ENCODE data around the gene SORT1.

Gene SORT1

DNA sequence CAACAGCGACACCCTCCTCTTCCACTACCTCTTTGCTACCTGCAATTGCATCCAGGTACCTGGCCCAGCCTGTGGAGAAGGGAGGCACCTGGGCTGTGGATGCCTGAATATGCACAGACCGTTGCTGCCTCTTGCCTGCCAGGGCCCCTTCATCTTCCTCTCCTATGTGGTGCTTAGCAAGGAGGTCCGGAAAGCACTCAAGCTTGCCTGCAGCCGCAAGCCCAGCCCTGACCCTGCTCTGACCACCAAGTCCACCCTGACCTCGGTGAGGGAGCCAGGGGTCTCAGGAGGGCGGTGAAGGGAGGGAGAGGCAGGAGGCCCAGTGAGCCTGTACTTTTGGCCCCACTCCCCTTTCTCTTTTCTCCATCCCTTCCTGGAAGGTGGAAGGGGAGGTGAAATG is 126.3 kb downstream of the SORT1 start:
- DNase-seq = no peak

DNA sequence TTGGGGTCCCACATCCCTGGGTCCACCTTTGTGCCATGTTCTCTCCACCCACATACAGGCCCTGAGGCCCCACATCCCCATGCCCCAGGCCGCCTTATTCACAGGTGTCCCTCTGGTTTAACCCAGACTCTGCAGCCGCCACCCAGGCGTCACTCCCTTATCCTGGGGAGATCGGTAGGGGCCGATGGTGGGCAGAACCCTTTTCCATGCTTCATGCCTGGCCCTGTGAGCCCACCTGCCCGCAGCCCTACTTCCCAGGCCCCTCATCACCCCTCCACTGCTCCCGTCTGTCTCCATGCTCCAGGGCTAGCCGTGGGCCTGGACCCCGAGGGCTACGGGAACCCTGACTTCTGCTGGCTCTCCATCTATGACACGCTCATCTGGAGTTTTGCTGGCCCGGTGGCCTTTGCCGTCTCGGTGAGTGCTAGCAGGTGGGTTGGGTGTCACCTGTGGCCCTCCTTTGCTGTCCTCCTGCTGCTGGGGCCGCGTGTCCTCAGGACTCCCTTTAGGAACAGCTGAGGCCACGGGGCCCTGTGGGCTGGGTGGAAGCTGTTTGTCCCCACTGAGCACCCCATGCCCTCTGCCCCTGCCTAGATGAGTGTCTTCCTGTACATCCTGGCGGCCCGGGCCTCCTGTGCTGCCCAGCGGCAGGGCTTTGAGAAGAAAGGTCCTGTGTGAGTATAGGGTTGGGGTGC is 126.9 kb downstream of the SORT1 start:
- no peak for DNase-seq

DNA sequence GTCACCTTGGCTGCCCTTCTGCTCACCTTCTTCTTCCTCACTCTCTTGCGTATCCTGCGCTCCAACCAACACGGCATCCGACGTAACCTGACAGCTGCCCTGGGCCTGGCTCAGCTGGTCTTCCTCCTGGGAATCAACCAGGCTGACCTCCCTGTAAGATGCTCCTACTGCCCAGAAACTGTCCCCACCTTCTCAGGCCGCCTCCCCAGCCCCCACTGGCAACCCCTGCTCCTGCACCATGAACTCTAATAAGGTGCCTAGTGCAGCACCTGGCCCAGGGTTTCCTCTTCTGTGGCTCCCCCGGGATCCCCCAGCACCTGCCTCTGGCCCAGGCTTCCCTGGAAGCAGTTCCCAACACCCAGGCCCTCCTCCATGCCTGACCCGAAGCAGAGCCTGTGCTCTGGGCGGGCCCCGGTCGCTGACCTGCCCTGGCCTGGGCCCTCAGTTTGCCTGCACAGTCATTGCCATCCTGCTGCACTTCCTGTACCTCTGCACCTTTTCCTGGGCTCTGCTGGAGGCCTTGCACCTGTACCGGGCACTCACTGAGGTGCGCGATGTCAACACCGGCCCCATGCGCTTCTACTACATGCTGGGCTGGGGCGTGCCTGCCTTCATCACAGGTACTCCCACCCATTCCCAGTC is 127.6 kb downstream of the SORT1 start:
- DNase-seq = no peak

GRCh38 chr1:109269212-109269980 is 128.3 kb downstream of the SORT1 start:
- DNase-seq = no peak

GRCh38 chr1:109268431-109269211 is 129.1 kb downstream of the SORT1 start:
- DNase-seq = no peak

- no peak for DNase-seq
These were observed 129.9 kb downstream of the SORT1 start for GRCh38 chr1:109267743-109268300.

DNA sequence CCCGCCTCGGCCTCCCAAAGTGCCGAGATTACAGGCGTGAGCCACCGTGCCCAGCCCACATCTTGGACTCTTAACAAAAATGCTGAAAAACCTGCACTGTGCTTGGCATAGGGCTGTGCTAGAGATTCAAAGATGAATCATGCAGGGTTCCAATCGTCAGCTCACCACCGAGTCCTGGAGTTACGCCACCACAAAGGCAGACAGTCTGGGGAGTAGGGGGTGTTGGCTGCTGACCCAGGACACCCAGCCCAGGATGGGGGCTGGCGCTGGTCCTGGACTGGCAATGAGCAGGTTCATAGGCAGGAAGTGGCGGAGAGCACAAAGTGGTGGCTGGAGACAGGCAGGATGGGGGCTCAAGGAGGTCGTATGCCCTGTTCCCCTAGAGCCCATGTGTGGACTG is 130.8 kb downstream of the SORT1 start:
- no peak for DNase-seq

DNA sequence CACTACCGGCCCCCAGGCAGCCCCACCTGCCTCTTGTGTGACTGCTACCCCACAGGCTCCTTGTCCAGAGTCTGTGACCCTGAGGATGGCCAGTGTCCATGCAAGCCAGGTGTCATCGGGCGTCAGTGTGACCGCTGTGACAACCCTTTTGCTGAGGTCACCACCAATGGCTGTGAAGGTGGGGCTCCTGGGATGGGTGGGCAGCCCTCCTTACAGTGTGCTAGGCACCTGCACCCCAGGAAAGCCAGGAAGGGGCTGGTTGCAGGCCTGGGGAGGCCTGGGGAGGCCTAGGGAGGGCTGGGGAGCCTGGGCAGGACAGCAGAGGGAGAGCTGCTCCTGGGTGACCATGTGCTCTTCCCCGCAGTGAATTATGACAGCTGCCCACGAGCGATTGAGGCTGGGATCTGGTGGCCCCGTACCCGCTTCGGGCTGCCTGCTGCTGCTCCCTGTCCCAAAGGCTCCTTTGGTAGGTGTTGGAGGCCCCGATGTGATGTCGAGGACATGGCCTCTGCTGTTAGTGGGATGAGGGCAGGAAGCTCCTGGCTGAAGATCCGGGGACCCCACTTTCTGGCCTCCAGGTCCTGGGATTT is 131.9 kb downstream of the SORT1 start:
- no peak for DNase-seq

- DNase-seq = no peak
These were observed 132.7 kb downstream of the SORT1 start for GRCh38 chr1:109265016-109265415.

- DNase-seq = no peak
These were observed 133.4 kb downstream of the SORT1 start for GRCh38 chr1:109264379-109264755.

GRCh38 chr1:109263597-109264378 is 133.9 kb downstream of the SORT1 start:
- DNase-seq = peak; percentile 66 to 69

- DNase-seq = no peak
These were observed 134.5 kb downstream of the SORT1 start for GRCh38 chr1:109263234-109263596.

- DNase-seq = no peak
These were observed 135.3 kb downstream of the SORT1 start for GRCh38 chr1:109262231-109263055.

- DNase-seq = no peak
These were observed 136.1 kb downstream of the SORT1 start for GRCh38 chr1:109261578-109261977.

DNA sequence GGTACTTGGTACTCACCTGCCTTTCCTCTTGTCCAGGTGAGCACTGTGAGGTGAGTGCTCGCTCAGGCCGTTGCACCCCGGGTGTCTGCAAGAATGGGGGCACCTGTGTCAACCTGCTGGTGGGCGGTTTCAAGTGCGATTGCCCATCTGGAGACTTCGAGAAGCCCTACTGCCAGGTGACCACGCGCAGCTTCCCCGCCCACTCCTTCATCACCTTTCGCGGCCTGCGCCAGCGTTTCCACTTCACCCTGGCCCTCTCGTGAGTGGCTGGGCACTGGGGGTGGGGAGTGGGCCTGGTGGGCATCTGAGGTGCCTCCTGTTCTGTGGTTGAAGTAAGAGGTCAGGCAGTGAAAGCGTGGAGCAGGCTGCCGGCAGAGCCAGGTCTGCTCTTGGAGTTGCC is 136.7 kb downstream of the SORT1 start:
- DNase-seq = no peak

- DNase-seq = no peak
These were observed 137.8 kb downstream of the SORT1 start for GRCh38 chr1:109259674-109260557.
